ENCODE measurements around the gene ZNF804B.

The ZNF804B gene

DNA sequence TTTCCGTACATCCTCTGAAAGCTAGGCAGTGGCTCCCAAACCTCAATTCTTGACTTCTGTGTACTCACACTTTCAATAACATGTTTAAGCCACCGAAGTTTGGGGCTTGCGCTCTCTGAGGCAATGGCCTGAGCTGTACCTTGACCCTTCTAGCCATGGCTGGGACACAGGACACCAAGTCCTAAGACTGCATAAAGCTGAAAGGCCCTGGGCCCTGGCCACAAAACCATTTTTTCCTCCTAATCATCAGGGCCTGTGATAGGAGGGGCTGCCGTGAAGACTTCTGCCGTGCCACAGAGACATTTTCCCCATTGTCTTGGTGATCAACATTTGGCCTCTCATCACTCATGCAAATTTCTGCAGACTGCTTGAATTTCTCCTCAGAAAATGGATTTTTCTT, 252.5 kb downstream of the ZNF804B start:
- in situ Hi-C loops (cut with MboI; ENCODE audit: low pct_unique_long_range_greater_than_20kb, low sequenced_read_pairs, unreplicated experiment): no loop called here
- TF ChIP-seq CTCF (IDR thresholded peaks at IDR 0.05; ENCODE audit: extremely low read depth, insufficient read depth, missing control alignments): no peak
- DNase-seq (ENCODE audit: low spot score): no peak

- TF ChIP-seq CTCF (IDR thresholded peaks at IDR 0.05; ENCODE audit: extremely low read depth, insufficient read depth, missing control alignments): no peak
- in situ Hi-C loops (cut with MboI; ENCODE audit: low pct_unique_long_range_greater_than_20kb, low sequenced_read_pairs, unreplicated experiment): no loop called here
- DNase-seq (ENCODE audit: low spot score): no peak
Measured at GRCh38 chr7:89017695-89018094, 258.2 kb downstream of the ZNF804B start.

GRCh38 chr7:89021741-89022140, 262.2 kb downstream of the ZNF804B start:
- DNase-seq (ENCODE audit: low spot score): no peak
- in situ Hi-C loops (cut with MboI; ENCODE audit: low pct_unique_long_range_greater_than_20kb, low sequenced_read_pairs, unreplicated experiment): no loop called here
- no peak for TF ChIP-seq CTCF (IDR thresholded peaks at IDR 0.05; ENCODE audit: extremely low read depth, insufficient read depth, missing control alignments)

- in situ Hi-C loops (cut with MboI; ENCODE audit: low pct_unique_long_range_greater_than_20kb, low sequenced_read_pairs, unreplicated experiment): no loop called here
- DNase-seq (ENCODE audit: low spot score): no peak
- TF ChIP-seq CTCF (IDR thresholded peaks at IDR 0.05; ENCODE audit: extremely low read depth, insufficient read depth, missing control alignments): no peak
Measured at GRCh38 chr7:89023206-89023605, 263.7 kb downstream of the ZNF804B start.

GRCh38 chr7:89023877-89024276, 264.4 kb downstream of the ZNF804B start:
- no peak for DNase-seq (ENCODE audit: low spot score)
- in situ Hi-C loops (cut with MboI; ENCODE audit: low pct_unique_long_range_greater_than_20kb, low sequenced_read_pairs, unreplicated experiment): no loop called here
- TF ChIP-seq CTCF (IDR thresholded peaks at IDR 0.05; ENCODE audit: extremely low read depth, insufficient read depth, missing control alignments): no peak

DNA sequence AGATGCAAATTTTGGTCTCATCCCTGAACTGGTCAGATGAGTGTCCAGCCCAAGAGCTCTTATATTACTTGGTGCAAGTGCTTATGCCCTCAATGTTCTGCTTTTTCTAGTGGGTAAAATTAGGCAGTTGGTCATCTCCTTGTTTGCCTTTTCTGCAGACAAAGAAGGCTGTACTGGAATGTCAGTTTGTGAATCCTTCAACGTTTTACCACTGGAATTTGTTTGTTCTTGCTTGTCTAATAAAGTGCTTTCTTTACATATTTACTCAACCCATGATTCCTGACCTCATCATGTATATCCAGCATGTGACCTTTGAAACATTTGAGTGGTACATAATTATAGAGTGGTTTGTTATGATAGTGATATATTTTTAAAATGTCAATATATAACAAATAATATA, 268.3 kb downstream of the ZNF804B start:
- no peak for TF ChIP-seq CTCF (IDR thresholded peaks at IDR 0.05; ENCODE audit: extremely low read depth, insufficient read depth, missing control alignments)
- in situ Hi-C loops (cut with MboI; ENCODE audit: low pct_unique_long_range_greater_than_20kb, low sequenced_read_pairs, unreplicated experiment): no loop called here
- DNase-seq (ENCODE audit: low spot score): no peak

DNA sequence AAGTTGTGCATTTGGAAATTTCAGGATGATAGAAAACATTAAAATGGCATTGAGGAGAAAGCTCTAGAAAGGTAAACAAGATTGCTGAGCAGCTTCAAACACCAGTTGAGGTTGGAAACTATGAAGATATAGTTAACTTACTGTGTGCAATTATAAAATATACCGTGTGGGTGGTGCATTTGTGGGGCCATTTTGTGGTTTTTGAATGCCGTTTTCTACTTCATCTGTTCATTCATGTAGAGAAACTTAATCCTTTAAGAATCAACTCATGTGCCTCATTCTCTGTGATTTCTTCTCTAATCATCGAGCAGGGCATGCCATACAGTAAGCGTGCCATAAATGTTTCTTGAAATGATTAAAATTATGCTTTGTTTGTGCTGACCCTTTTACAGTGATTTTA, 268.8 kb downstream of the ZNF804B start:
- in situ Hi-C loops (cut with MboI; ENCODE audit: low pct_unique_long_range_greater_than_20kb, low sequenced_read_pairs, unreplicated experiment): no loop called here
- no peak for DNase-seq (ENCODE audit: low spot score)
- no peak for TF ChIP-seq CTCF (IDR thresholded peaks at IDR 0.05; ENCODE audit: extremely low read depth, insufficient read depth, missing control alignments)

All from GM13977 (cell line).